ENCODE results near the gene IL10.

DNA sequence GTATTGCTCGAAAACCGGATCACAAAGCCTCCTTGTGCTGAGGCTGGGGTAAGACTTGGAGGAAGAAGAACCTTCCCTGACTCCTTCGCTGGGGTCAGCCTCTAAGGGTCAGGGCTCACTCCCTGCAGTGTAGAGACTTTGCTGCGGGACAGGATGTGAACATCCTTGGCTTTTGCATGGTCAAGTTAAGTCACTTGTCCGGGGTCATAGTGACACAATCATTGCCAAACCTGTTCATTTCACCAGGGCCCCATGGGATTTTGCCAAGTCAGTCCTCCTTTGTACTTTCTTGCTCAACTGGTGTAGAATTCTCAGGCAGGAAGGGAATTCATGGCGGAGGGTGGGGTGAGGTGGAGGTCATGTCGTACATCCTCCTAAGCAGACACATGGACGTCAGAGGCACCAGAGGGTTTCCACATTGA lies 24.7 kb upstream of the IL10 start:
- no peak for TF ChIP-seq CTCF (IDR thresholded peaks at IDR 0.05)
- TF ChIP-seq ZFX (IDR thresholded peaks at IDR 0.05; ENCODE audit: borderline replicate concordance), result no peak

Measured in 22Rv1 (cell line).